ENCODE data around the gene RGS11. TPM values are rescaled to one million over a fixed set of nuclear protein-coding genes. Genes with fewer than 3 reads are reported as not detected.
"Not testable (repeated sequence)": the region's sequence is repeated elsewhere in the genome, so short reads cannot be mapped to it uniquely, and the experiment has no call there.

RGS11 gene
- total RNA-seq, 2 donors from 2014 or later = 2.9 to 4.0 TPM

DNA sequence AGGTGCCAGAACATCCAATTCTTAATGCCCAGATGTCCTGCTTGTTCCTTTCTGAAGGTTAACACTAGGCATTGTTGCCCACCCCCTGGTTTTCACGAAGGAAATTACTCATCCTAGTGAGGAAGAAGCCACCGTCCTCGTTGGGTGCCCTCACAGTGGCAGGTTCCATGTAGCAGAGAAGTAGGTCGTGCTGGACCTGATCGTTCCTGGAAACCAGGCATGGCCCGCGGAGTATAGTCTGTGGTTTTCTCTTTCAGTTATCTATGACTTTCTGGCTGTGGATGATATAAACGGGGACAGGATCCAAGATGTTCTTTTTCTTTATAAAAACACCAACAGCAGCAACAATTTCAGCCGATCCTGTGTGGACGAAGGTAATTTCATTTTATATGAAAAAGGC lies 16.5 kb downstream of the RGS11 start:
- Histone ChIP-seq H3K27me3 (no peaks in the 10 kb centered on the region), H3K4me3 (no peak overlapping the region), H3K9ac (ENCODE audit: low read depth in 2 of 2, low read length in 2 of 2) (no peak overlapping the region), H3K36me3 (peaks cover 4% of the 10 kb centered on the region), H3K27ac (no peak overlapping the region), H3K9me3 (no peaks in the 10 kb centered on the region), H3K4me1 (peaks cover under 1% of the 10 kb centered on the region)
- no peak for DNase-seq
- TF ChIP-seq, protein P1, sequence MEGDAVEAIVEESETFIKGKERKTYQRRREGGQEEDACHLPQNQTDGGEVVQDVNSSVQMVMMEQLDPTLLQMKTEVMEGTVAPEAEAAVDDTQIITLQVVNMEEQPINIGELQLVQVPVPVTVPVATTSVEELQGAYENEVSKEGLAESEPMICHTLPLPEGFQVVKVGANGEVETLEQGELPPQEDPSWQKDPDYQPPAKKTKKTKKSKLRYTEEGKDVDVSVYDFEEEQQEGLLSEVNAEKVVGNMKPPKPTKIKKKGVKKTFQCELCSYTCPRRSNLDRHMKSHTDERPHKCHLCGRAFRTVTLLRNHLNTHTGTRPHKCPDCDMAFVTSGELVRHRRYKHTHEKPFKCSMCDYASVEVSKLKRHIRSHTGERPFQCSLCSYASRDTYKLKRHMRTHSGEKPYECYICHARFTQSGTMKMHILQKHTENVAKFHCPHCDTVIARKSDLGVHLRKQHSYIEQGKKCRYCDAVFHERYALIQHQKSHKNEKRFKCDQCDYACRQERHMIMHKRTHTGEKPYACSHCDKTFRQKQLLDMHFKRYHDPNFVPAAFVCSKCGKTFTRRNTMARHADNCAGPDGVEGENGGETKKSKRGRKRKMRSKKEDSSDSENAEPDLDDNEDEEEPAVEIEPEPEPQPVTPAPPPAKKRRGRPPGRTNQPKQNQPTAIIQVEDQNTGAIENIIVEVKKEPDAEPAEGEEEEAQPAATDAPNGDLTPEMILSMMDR (IDR thresholded peaks at IDR 0.05) = no peak
- intact Hi-C loops (cut with DNase I) = no loop called here

DNA sequence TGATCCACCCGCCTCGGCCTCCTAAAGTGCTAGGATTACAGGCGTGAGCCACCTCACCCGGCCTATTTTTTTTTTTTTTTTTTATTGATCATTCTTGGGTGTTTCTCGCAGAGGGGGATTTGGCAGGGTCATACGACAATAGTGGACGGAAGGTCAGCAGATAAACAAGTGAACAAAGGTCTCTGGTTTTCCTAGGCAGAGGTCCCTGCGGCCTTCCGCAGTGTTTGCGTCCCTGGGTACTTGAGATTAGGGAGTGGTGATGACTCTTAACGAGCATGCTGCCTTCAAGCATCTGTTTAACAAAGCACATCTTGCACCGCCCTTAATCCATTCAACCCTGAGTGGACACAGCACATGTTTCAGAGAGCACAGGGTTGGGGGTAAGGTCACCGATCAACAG lies 17.7 kb downstream of the RGS11 start:
- H3K27ac ChIP-seq; H3K4me1 ChIP-seq; intact Hi-C loops (cut with DNase I); DNase-seq; H3K27me3 ChIP-seq; H3K36me3 ChIP-seq; H3K9ac ChIP-seq (ENCODE audit: low read depth in 2 of 2, low read length in 2 of 2); H3K9me3 ChIP-seq; H3K4me3 ChIP-seq: not testable (repeated sequence)

DNA sequence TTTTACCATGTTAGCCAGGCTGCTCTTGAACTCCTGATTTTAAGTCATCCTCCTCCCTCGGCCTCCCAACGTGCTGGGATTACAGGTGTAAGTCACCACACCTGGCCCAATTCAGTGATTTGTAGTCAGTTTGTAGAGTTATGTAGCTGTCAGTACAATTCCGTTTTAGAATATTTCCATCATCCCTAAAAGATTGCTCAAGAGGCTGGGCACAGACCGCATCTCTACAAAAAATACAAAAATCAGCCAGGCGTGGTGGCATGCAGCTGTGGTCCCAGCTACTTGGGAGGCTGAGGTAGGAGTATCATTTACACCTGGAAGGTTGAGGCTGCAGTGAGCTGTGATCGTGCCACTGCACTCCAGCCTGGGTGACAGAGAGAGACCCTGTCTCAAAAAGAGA lies 20.6 kb downstream of the RGS11 start:
- Histone ChIP-seq H3K9ac (ENCODE audit: low read depth in 2 of 2, low read length in 2 of 2) (no peak overlapping the region), H3K36me3 (no peaks in the 10 kb centered on the region), H3K4me1 (peaks cover 9% of the 10 kb centered on the region), H3K4me3 (no peak overlapping the region), H3K27ac (no peak overlapping the region), H3K27me3 (no peaks in the 10 kb centered on the region), H3K9me3 (no peaks in the 10 kb centered on the region)
- intact Hi-C loops (cut with DNase I) = no loop called here
- TF ChIP-seq, protein P1 (IDR thresholded peaks at IDR 0.05) = no peak
- no peak for DNase-seq

DNA sequence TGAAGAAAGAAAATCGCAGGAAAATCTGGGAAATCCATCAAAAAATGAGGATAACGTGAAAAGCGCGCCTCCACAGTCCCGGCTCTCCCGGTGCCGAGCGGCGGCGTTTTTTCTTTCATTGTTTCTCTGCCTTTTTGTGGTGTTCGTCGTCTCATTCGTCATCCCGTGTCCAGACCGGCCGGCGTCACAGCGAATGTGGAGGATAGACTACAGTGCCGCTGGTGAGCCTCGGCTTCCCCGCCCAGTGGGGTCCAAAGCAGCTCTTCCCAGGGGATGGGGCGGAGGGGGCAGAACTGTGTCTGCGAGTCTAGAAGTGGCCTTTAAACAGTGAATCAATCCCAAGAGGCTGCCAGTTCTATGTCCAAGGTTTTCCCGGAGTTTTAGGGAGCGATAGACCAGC lies 21.3 kb downstream of the RGS11 start:
- DNase-seq = no peak
- H3K4me1 ChIP-seq = peaks cover 9% of the 10 kb centered on the region
- no peak overlapping the region for H3K27ac ChIP-seq
- H3K9me3 ChIP-seq = no peaks in the 10 kb centered on the region
- no peak overlapping the region for H3K4me3 ChIP-seq
- TF ChIP-seq, protein P1 (IDR thresholded peaks at IDR 0.05) = no peak
- H3K9ac ChIP-seq (ENCODE audit: low read depth in 2 of 2, low read length in 2 of 2) = no peak overlapping the region
- no peaks in the 10 kb centered on the region for H3K27me3 ChIP-seq
- intact Hi-C loops (cut with DNase I) = no loop called here
- no peaks in the 10 kb centered on the region for H3K36me3 ChIP-seq

DNA sequence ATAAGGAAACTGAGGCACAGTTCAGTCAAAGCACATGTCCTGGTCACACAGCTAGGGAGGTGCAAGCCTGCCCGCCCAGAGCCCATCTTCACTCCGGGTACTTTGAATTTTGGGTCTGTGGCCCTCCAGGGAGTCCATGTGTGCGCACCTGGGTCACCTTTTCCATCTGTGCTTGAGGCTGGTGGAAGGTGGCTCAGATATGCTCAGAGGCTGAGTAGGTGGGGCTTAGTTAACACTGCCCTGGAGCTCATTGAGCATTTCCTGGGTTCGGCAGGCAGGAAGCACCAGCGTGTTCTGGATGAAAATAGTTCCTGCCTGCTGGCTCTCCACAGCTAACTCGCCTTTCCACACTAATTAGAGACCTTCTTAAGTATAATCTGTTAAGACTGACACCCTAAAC lies 21.9 kb downstream of the RGS11 start:
- H3K27me3 ChIP-seq = no peaks in the 10 kb centered on the region
- intact Hi-C loops (cut with DNase I) = no loop called here
- no peaks in the 10 kb centered on the region for H3K9me3 ChIP-seq
- TF ChIP-seq, protein P1 (IDR thresholded peaks at IDR 0.05) = no peak
- peak overlapping the region; percentile 39 for H3K27ac ChIP-seq
- no peak overlapping the region for H3K4me3 ChIP-seq
- peak; percentile 56 for DNase-seq
- H3K9ac ChIP-seq (ENCODE audit: low read depth in 2 of 2, low read length in 2 of 2) = no peak overlapping the region
- peaks cover 9% of the 10 kb centered on the region for H3K4me1 ChIP-seq
- H3K36me3 ChIP-seq = no peaks in the 10 kb centered on the region

DNA sequence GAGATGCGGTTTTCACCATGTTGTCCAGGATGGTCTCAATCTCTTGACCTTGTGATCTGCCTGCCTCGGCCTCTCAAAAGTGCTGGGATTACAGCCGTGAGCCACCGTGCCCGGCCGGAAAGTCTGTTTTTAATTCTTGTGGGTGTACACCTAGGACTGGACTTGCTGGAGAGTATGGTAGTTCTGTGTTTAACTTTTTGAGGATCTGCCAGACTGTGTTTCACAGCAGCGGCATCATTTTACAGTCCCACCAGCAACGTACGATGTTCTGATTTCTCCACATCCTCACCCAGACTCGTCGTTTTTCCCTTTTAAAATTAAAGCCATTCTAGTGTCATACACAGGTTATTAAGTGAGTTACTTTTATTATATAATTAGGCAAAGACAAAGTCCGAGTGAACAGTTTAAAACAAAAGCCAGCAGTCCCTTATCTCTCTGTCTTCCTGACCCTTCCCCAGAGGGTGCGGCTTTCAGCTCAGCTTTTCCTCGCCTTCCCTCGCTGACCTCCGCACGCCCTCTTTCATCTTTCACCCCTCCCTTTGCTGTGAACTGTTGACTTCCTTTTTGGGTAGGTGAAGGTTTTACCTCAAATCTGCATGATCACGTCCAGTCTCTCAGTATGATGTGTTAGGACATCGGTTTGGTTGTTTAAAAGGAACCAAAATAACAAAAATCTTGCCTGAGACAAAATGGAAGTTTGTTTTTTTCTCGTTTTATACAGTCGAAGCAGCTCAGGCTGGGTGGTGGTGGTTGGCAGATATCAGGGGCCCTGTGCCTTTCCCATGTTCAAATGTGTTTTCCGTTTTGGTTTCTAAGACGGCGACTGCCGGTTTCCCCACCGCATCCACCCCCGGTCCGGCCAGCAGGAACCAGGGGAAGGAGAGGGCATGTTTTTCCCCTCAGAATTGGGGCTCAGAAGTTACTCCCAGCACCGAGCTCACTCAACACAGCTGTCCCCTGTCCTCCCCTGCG lies 23.1 kb downstream of the RGS11 start:
- intact Hi-C loops (cut with DNase I) = no loop called here
- Histone ChIP-seq H3K9me3 (no peaks in the 10 kb centered on the region), H3K27me3 (no peaks in the 10 kb centered on the region), H3K36me3 (no peaks in the 10 kb centered on the region), H3K4me3 (no peak overlapping the region), H3K9ac (ENCODE audit: low read depth in 2 of 2, low read length in 2 of 2) (peak overlapping the region in 1 of 2 donors; percentile 48), H3K4me1 (peaks cover 9% of the 10 kb centered on the region), H3K27ac (peak overlapping the region; percentile 39)
- peak; percentile 84 for DNase-seq
- TF ChIP-seq, protein P1 (IDR thresholded peaks at IDR 0.05) = no peak
